Measurements from ENCODE around the gene COLQ.
"Not testable (repeated sequence)": the region's sequence is repeated elsewhere in the genome, so short reads cannot be mapped to it uniquely, and the experiment has no call there.

The COLQ gene

GRCh38 chr3:15486020-15486419, 35.5 kb downstream of the COLQ start:
- Histone ChIP-seq H3K36me3 (ENCODE audit: insufficient read depth, low read length) (no peaks in the 10 kb centered on the region), H3K4me1 (ENCODE audit: insufficient read depth, low read length) (no peaks in the 10 kb centered on the region), H3K9ac (ENCODE audit: low read depth, low read length) (no peak overlapping the region), H3K9me3 (ENCODE audit: insufficient read depth, low read length, severe bottlenecking) (no peaks in the 10 kb centered on the region), H3K79me2 (ENCODE audit: insufficient read depth, low read length) (no peaks in the 10 kb centered on the region), H3K27ac (ENCODE audit: low read length) (no peak overlapping the region), H3K4me2 (ENCODE audit: insufficient read depth, low read length) (no peak overlapping the region), H3K27me3 (ENCODE audit: insufficient read depth, low read length, poor library complexity) (no peaks in the 10 kb centered on the region), H3K4me3 (ENCODE audit: low read depth in 1 of 2, low read length in 2 of 2) (no peak overlapping the region), H4K20me1 (ENCODE audit: insufficient read depth, low read length) (no peaks in the 10 kb centered on the region), H2AFZ (ENCODE audit: low read depth, low read length) (no peak overlapping the region)
- ATAC-seq (ENCODE audit: insufficient read depth, low read depth), result no peak
- no peak for DNase-seq
- TF ChIP-seq EZH2 (IDR thresholded peaks at IDR 0.05; ENCODE audit: borderline replicate concordance, low read depth, low read length, severe bottlenecking), result no peak
- TF ChIP-seq CTCF (IDR thresholded peaks at IDR 0.05; ENCODE audit: borderline replicate concordance, extremely low read depth, low read length, poor library complexity, severe bottlenecking), result no peak

GRCh38 chr3:15484551-15484950, 37.0 kb downstream of the COLQ start:
- H3K36me3 ChIP-seq (ENCODE audit: insufficient read depth, low read length); H3K79me2 ChIP-seq (ENCODE audit: insufficient read depth, low read length); H2AFZ ChIP-seq (ENCODE audit: low read depth, low read length); H3K4me1 ChIP-seq (ENCODE audit: insufficient read depth, low read length); H3K9ac ChIP-seq (ENCODE audit: low read depth, low read length); ATAC-seq (ENCODE audit: insufficient read depth, low read depth); H3K9me3 ChIP-seq (ENCODE audit: insufficient read depth, low read length, severe bottlenecking); H3K4me2 ChIP-seq (ENCODE audit: insufficient read depth, low read length); H3K4me3 ChIP-seq (ENCODE audit: low read depth in 1 of 2, low read length in 2 of 2); H3K27me3 ChIP-seq (ENCODE audit: insufficient read depth, low read length, poor library complexity); H3K27ac ChIP-seq (ENCODE audit: low read length); DNase-seq; H4K20me1 ChIP-seq (ENCODE audit: insufficient read depth, low read length): not testable (repeated sequence)

- Histone ChIP-seq H2AFZ (ENCODE audit: low read depth, low read length) (no peak overlapping the region), H3K4me3 (ENCODE audit: low read depth in 1 of 2, low read length in 2 of 2) (no peak overlapping the region), H4K20me1 (ENCODE audit: insufficient read depth, low read length) (no peaks in the 10 kb centered on the region), H3K4me2 (ENCODE audit: insufficient read depth, low read length) (no peak overlapping the region), H3K9ac (ENCODE audit: low read depth, low read length) (no peak overlapping the region), H3K27ac (ENCODE audit: low read length) (no peak overlapping the region), H3K79me2 (ENCODE audit: insufficient read depth, low read length) (no peaks in the 10 kb centered on the region), H3K27me3 (ENCODE audit: insufficient read depth, low read length, poor library complexity) (no peaks in the 10 kb centered on the region), H3K4me1 (ENCODE audit: insufficient read depth, low read length) (no peaks in the 10 kb centered on the region), H3K9me3 (ENCODE audit: insufficient read depth, low read length, severe bottlenecking) (no peaks in the 10 kb centered on the region), H3K36me3 (ENCODE audit: insufficient read depth, low read length) (no peaks in the 10 kb centered on the region)
- DNase-seq (no peak), ATAC-seq (ENCODE audit: insufficient read depth, low read depth) (no peak)
- no peak for TF ChIP-seq EZH2 (IDR thresholded peaks at IDR 0.05; ENCODE audit: borderline replicate concordance, low read depth, low read length, severe bottlenecking)
- TF ChIP-seq CTCF (IDR thresholded peaks at IDR 0.05; ENCODE audit: borderline replicate concordance, extremely low read depth, low read length, poor library complexity, severe bottlenecking), result no peak
Measured at GRCh38 chr3:15479400-15480224, 41.9 kb downstream of the COLQ start.

- no peaks in the 10 kb centered on the region for H3K9me3 ChIP-seq (ENCODE audit: insufficient read depth, low read length, severe bottlenecking)
- H3K36me3 ChIP-seq (ENCODE audit: insufficient read depth, low read length), result no peaks in the 10 kb centered on the region
- TF ChIP-seq CTCF (IDR thresholded peaks at IDR 0.05; ENCODE audit: borderline replicate concordance, extremely low read depth, low read length, poor library complexity, severe bottlenecking) (no peak), EZH2 (IDR thresholded peaks at IDR 0.05; ENCODE audit: borderline replicate concordance, low read depth, low read length, severe bottlenecking) (no peak)
- no peak overlapping the region for H3K9ac ChIP-seq (ENCODE audit: low read depth, low read length)
- H4K20me1 ChIP-seq (ENCODE audit: insufficient read depth, low read length), result no peaks in the 10 kb centered on the region
- no peaks in the 10 kb centered on the region for H3K79me2 ChIP-seq (ENCODE audit: insufficient read depth, low read length)
- H3K4me3 ChIP-seq (ENCODE audit: low read depth in 1 of 2, low read length in 2 of 2), result no peak overlapping the region
- H3K27me3 ChIP-seq (ENCODE audit: insufficient read depth, low read length, poor library complexity), result no peaks in the 10 kb centered on the region
- H3K4me1 ChIP-seq (ENCODE audit: insufficient read depth, low read length), result no peaks in the 10 kb centered on the region
- DNase-seq, result no peak
- no peak overlapping the region for H2AFZ ChIP-seq (ENCODE audit: low read depth, low read length)
- H3K4me2 ChIP-seq (ENCODE audit: insufficient read depth, low read length), result no peak overlapping the region
- H3K27ac ChIP-seq (ENCODE audit: low read length), result no peak overlapping the region
- no peak for ATAC-seq (ENCODE audit: insufficient read depth, low read depth)
Measured at GRCh38 chr3:15478640-15478979, 42.9 kb downstream of the COLQ start.
